ENCODE measurements around the gene HIBADH.

HIBADH gene

DNA sequence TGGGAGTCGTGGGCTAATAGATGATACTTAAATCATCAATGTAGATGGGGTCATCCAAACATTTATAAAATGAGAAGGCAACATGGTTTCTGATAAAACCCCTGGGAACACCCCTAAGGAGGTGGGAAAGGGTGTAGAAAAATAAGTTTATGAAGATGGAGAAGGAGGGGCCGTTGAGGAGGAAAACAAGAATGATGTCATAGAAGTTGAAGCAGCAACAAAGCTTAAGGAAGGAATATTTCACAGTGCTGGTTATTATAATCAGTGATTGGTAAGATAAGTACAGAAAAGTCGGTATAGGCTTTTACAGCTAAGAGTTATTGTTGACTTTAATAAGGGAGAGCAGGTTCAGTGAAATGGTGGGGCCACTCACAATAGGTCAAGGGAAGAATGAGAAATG is 9.0 kb upstream of the HIBADH start:
- Histone ChIP-seq H3K4me3 (ENCODE audit: low read length) (no peak overlapping the region), H3K4me1 (ENCODE audit: insufficient read depth, low read length) (no peaks in the 10 kb centered on the region), H2AFZ (ENCODE audit: low read depth, low read length) (no peak overlapping the region), H3K36me3 (ENCODE audit: insufficient read depth, low read length) (no peaks in the 10 kb centered on the region), H3K9me3 (ENCODE audit: low read length) (no peaks in the 10 kb centered on the region), H3K27me3 (ENCODE audit: insufficient read depth, low read length) (no peaks in the 10 kb centered on the region)

DNA sequence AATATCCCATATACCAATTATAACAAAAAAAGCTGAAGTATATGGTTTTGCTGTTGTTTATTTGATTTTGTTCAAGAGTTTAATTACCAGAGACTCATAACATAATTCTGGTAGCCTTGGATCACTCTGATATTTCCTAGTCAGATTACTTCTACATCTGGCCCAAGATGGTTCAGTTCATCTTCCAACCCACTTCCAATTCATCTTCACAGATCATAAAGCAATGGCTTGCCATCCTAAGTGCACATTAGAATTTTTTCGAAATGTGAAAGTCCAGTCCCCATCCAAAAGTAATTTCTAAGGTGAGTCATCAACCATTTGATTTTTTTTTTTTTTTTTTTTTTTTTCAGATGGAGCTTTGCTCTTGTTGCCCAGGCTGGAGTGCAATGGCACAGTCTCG is 8.0 kb upstream of the HIBADH start:
- H3K36me3 ChIP-seq (ENCODE audit: insufficient read depth, low read length), result no peaks in the 10 kb centered on the region
- no peaks in the 10 kb centered on the region for H3K4me1 ChIP-seq (ENCODE audit: insufficient read depth, low read length)
- no peak overlapping the region for H3K4me3 ChIP-seq (ENCODE audit: low read length)
- H2AFZ ChIP-seq (ENCODE audit: low read depth, low read length), result no peak overlapping the region
- H3K9me3 ChIP-seq (ENCODE audit: low read length), result no peaks in the 10 kb centered on the region
- H3K27me3 ChIP-seq (ENCODE audit: insufficient read depth, low read length), result no peaks in the 10 kb centered on the region

DNA sequence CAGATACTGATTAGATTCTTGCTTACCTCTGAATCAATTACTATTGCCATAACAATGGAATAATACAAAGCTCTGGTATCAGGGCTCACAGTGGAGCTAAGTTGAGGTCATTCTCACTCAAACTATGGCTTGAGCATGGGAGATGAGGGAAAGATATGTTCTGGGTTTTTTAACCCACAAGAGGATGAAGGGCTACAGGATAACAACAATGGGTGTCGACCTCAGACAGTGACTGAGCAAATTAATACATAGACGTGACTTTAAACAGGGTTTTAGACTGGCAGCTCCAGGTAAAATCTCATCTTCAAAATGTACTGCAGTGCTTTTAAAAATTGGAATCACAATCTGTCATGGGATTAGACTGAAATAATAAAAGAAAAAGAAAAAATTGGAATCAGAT is 7.5 kb upstream of the HIBADH start:
- H3K4me3 ChIP-seq (ENCODE audit: low read length), result no peak overlapping the region
- H3K27me3 ChIP-seq (ENCODE audit: insufficient read depth, low read length), result no peaks in the 10 kb centered on the region
- H3K4me1 ChIP-seq (ENCODE audit: insufficient read depth, low read length), result no peaks in the 10 kb centered on the region
- no peaks in the 10 kb centered on the region for H3K9me3 ChIP-seq (ENCODE audit: low read length)
- no peaks in the 10 kb centered on the region for H3K36me3 ChIP-seq (ENCODE audit: insufficient read depth, low read length)
- no peak overlapping the region for H2AFZ ChIP-seq (ENCODE audit: low read depth, low read length)

DNA sequence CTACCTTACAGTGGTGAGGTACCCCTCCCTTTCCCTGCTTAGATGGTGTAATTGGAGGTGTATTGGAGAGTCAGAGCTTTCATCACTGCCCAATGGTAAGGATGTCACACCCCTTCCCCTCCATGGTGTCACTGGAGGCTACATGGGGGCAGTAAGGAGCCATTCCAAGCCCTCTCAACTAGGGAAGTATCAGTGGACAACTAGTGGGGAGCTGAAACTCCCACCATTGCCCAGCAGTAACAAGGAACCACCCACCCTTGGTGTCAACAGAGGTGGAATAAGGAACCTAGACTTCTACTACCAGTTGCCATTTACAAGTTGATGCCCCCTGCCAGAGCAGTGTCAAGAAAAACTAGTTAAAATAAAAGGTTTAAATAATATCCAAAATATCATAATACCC is 2.8 kb upstream of the HIBADH start:
- Histone ChIP-seq H3K36me3 (ENCODE audit: insufficient read depth, low read length) (no peaks in the 10 kb centered on the region), H3K4me3 (ENCODE audit: low read length) (no peak overlapping the region), H3K27me3 (ENCODE audit: insufficient read depth, low read length) (no peaks in the 10 kb centered on the region), H3K9me3 (ENCODE audit: low read length) (no peaks in the 10 kb centered on the region), H2AFZ (ENCODE audit: low read depth, low read length) (no peak overlapping the region), H3K4me1 (ENCODE audit: insufficient read depth, low read length) (peaks cover 11% of the 10 kb centered on the region)

DNA sequence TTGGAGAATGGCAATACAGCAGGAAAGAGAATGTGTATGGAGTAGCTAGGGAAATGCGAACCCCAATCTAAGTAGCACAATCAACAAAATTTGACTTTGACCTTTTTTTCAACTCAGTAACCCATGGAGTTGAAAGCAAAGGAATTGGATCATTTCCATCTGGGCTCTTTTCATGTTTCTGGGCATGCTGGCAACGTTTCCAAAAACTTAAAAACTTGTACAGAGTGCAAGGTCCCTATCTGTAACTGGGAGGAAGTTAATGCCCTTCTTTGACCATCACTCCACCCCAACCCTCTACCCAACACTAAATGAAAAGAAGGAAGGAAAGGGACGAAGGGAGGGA is 1.3 kb upstream of the HIBADH start:
- Histone ChIP-seq H3K4me1 (ENCODE audit: insufficient read depth, low read length) (peaks cover 11% of the 10 kb centered on the region), H3K4me3 (ENCODE audit: low read length) (no peak overlapping the region), H3K9me3 (ENCODE audit: low read length) (no peaks in the 10 kb centered on the region), H2AFZ (ENCODE audit: low read depth, low read length) (peak overlapping the region; percentile 97), H3K27me3 (ENCODE audit: insufficient read depth, low read length) (no peaks in the 10 kb centered on the region), H3K36me3 (ENCODE audit: insufficient read depth, low read length) (no peaks in the 10 kb centered on the region)

DNA sequence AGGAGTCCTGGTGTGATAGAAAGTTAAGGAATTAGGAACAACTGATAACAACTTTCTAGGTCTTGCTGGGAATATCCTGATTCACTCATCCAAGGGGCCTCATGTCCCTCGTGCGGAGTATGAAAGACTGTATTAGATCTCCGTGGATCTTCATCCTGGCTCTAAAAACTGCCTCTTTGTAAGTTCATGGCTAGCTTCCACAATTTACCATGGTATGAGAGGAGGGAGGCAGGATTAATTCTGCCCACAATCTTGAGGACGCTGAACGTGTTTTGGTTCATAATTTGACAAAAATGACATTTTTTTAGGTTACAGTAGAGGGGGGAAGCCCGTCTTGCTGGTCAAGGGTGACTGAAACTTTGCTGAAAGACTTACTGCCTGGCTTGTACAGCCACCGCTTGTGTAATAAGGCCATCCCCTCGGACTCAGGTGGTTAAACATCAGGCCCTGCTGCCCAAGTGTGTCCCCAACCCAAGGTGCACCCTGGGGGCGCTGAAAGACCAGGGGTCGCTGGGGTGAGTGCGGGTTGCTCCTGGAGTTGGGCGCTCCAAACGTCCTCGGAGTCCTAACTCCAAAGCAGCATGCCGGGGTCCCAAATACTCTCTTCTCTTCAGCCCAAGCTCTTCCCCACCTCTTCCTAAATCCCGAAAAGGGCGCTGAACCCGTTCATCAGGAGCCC is 733 bp downstream of the HIBADH start:
- Histone ChIP-seq H2AFZ (ENCODE audit: low read depth, low read length) (peak overlapping the region; percentile 97), H3K9me3 (ENCODE audit: low read length) (no peaks in the 10 kb centered on the region)

DNA sequence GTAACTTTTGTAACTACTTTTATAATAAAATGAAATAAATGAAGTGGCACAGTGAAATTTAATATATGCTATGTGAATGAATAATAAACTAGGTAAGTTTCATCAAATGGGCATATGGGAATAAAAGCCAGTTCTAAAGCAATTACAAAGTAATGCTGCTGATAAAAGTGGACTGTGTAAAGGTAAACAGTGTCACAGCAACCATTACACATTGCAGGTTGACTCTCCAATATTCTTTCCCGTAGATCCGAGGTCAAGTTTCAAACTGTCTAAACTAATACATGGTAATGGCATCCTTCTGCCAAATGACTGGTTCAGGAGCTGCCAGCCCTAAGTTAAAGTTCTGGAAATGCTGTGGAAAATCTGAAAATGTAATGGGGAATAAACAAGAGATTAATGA is 6.0 kb downstream of the HIBADH start:
- Histone ChIP-seq H3K27me3 (ENCODE audit: insufficient read depth, low read length) (no peaks in the 10 kb centered on the region), H3K36me3 (ENCODE audit: insufficient read depth, low read length) (peaks cover 2% of the 10 kb centered on the region), H3K9me3 (ENCODE audit: low read length) (no peaks in the 10 kb centered on the region), H3K4me1 (ENCODE audit: insufficient read depth, low read length) (peaks cover 6% of the 10 kb centered on the region), H2AFZ (ENCODE audit: low read depth, low read length) (no peak overlapping the region), H3K4me3 (ENCODE audit: low read length) (no peak overlapping the region)

More for the DNA sequence above, 733 bp downstream of the HIBADH start:
- H3K27me3 ChIP-seq (ENCODE audit: insufficient read depth, low read length), result no peaks in the 10 kb centered on the region
- H3K4me3 ChIP-seq (ENCODE audit: low read length), result peak overlapping the region; percentile 93
- peaks cover 11% of the 10 kb centered on the region for H3K4me1 ChIP-seq (ENCODE audit: insufficient read depth, low read length)
- peaks cover 2% of the 10 kb centered on the region for H3K36me3 ChIP-seq (ENCODE audit: insufficient read depth, low read length)

DNA sequence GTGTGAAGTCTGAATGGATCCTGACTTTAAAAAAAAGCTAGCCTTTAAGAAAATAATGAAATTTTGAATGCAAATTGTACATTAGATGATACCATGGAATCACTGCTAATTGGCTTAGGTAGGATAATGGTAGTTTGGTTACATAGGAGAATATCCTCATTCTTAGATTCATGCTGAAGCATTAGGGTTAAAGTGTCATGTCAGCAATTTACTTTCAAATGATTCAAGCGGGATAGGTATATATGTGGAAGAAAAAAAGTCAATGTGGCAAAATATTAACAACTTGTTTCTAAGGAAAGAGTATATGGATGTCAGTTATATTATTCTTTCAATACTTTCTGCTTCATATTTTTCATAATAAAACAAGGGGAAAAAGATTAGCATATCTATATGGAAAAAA is 7.5 kb downstream of the HIBADH start:
- H3K36me3 ChIP-seq (ENCODE audit: insufficient read depth, low read length), result peaks cover 2% of the 10 kb centered on the region
- no peaks in the 10 kb centered on the region for H3K9me3 ChIP-seq (ENCODE audit: low read length)
- no peak overlapping the region for H3K4me3 ChIP-seq (ENCODE audit: low read length)
- no peaks in the 10 kb centered on the region for H3K27me3 ChIP-seq (ENCODE audit: insufficient read depth, low read length)
- no peak overlapping the region for H2AFZ ChIP-seq (ENCODE audit: low read depth, low read length)
- peaks cover 3% of the 10 kb centered on the region for H3K4me1 ChIP-seq (ENCODE audit: insufficient read depth, low read length)

DNA sequence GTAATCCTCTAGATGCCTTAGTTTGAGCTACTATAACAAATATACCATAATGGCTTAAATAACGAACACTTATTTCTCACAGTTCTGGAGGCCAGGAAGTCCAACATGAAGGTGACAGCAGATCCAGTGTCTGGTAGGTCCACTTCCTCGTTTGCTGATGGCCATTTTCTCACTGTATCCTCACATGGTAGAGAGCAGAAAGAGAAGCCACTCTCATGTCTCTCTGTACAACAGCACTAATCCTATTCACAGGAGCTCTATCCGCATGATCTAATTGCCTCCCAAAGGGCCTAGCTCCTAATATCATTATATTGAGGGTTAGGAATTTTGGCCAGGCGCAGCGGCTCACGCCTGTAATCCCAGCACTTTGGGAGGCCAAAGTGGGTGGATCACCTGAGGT is 10.2 kb downstream of the HIBADH start:
- H3K27me3 ChIP-seq (ENCODE audit: insufficient read depth, low read length), result no peaks in the 10 kb centered on the region
- no peak overlapping the region for H3K4me3 ChIP-seq (ENCODE audit: low read length)
- peaks cover 3% of the 10 kb centered on the region for H3K4me1 ChIP-seq (ENCODE audit: insufficient read depth, low read length)
- peaks cover 11% of the 10 kb centered on the region for H3K36me3 ChIP-seq (ENCODE audit: insufficient read depth, low read length)
- H2AFZ ChIP-seq (ENCODE audit: low read depth, low read length), result no peak overlapping the region
- no peaks in the 10 kb centered on the region for H3K9me3 ChIP-seq (ENCODE audit: low read length)

DNA sequence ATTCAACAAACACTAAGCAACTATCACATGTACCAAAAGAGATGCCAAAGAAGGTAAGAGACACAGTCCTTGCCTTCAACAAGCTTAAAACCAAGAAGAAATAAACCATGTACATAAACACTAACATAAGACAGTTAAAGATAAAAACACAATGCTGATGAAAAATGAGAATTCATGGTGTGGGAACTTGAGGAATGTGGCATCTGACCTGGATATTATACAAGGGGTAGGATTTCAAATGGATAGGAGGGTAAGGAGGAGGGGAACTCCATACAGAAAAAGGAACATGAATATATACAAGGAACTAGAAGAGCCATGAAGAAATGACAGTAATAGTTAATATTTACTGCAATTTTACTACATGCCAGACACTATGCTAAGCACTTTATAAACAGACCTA is 11.0 kb downstream of the HIBADH start:
- H3K36me3 ChIP-seq (ENCODE audit: insufficient read depth, low read length), result peaks cover 16% of the 10 kb centered on the region

DNA sequence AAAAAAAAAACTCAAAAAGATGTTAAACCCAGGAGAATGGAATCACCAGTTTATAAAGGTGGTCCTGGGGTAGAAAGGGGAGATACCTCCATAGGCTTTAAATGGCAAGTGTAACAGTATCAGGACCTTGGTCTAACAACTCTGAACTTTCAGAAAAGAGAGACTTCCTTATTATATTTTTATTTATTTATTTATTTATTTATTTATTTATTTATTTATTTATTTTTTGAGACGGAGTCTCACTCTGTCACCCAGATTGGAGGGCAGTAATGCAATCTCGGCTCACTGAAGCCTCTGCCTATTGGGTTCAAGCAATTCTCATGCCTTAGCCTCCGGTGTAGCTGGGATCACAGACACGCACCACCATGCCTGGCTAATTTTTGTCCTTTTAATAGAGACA is 12.4 kb downstream of the HIBADH start:
- no peak overlapping the region for H3K4me3 ChIP-seq (ENCODE audit: low read length)
- H3K4me1 ChIP-seq (ENCODE audit: insufficient read depth, low read length), result peaks cover 3% of the 10 kb centered on the region
- peaks cover 16% of the 10 kb centered on the region for H3K36me3 ChIP-seq (ENCODE audit: insufficient read depth, low read length)
- H2AFZ ChIP-seq (ENCODE audit: low read depth, low read length), result no peak overlapping the region
- no peaks in the 10 kb centered on the region for H3K27me3 ChIP-seq (ENCODE audit: insufficient read depth, low read length)
- no peaks in the 10 kb centered on the region for H3K9me3 ChIP-seq (ENCODE audit: low read length)

More for the DNA sequence above, 11.0 kb downstream of the HIBADH start:
- Histone ChIP-seq H3K4me3 (ENCODE audit: low read length) (no peak overlapping the region), H3K9me3 (ENCODE audit: low read length) (no peaks in the 10 kb centered on the region), H3K4me1 (ENCODE audit: insufficient read depth, low read length) (peaks cover 3% of the 10 kb centered on the region), H3K27me3 (ENCODE audit: insufficient read depth, low read length) (no peaks in the 10 kb centered on the region), H2AFZ (ENCODE audit: low read depth, low read length) (no peak overlapping the region)

DNA sequence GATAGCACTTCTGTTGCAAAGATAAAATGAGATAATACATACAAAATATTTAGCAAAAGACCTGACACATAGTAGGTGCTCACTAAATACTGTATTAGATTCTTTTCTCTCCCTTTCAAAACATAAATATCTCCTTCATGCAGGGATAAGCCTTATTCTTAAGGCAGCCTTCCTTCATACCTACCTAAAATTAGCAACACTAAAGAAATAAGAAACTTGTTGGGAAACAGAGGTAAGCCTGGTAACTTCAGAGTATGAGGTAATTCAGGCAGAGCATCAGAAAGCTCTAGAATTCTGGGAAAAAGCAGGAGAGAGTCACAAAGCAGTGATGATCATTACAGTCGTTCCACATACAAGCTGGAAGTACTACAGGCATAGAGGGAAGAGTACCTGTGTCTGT is 15.2 kb downstream of the HIBADH start:
- peaks cover 3% of the 10 kb centered on the region for H3K4me1 ChIP-seq (ENCODE audit: insufficient read depth, low read length)
- no peak overlapping the region for H2AFZ ChIP-seq (ENCODE audit: low read depth, low read length)
- H3K36me3 ChIP-seq (ENCODE audit: insufficient read depth, low read length), result peaks cover 21% of the 10 kb centered on the region
- no peaks in the 10 kb centered on the region for H3K9me3 ChIP-seq (ENCODE audit: low read length)
- no peak overlapping the region for H3K4me3 ChIP-seq (ENCODE audit: low read length)
- H3K27me3 ChIP-seq (ENCODE audit: insufficient read depth, low read length), result no peaks in the 10 kb centered on the region

DNA sequence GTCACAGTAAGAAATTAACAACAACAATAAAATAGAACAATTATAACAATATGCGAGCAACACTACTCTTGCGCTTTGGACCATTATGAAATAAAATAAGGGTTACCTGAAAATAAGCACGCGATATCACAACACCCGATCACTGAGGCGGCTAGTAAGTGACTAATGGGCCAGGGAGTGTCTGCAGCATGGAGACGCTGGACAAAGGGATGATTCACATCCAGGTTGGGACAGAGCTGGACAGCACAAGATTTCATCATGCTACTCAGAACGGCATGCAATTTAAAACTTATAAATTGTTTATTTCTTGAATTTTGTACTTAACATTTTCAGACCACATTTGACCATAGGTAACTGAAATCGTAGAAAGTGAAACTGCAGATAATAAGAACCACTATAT is 15.6 kb downstream of the HIBADH start:
- Histone ChIP-seq H3K4me3 (ENCODE audit: low read length) (no peak overlapping the region), H3K9me3 (ENCODE audit: low read length) (no peaks in the 10 kb centered on the region), H3K36me3 (ENCODE audit: insufficient read depth, low read length) (peaks cover 21% of the 10 kb centered on the region), H3K4me1 (ENCODE audit: insufficient read depth, low read length) (peaks cover 3% of the 10 kb centered on the region), H2AFZ (ENCODE audit: low read depth, low read length) (no peak overlapping the region), H3K27me3 (ENCODE audit: insufficient read depth, low read length) (no peaks in the 10 kb centered on the region)

DNA sequence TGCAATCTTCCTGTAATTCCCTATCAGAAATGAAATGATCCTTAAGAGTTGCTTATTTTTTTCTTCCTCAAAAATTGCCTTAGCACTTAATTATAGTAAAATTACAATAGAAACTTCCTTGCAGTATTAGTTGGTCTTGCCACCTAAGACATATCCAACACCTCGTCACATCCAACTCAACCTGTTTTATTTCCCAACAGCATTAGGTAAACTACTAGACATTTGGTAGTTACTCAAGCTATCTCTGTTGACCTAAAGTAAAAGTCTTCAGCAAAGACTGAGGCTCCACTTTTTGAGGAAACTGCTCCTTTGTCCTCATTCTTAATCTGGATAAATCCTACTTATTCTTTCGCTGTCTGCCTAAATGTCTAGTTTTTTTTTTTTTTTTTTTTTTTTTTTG is 20.4 kb downstream of the HIBADH start:
- H3K27me3 ChIP-seq (ENCODE audit: insufficient read depth, low read length), result no peaks in the 10 kb centered on the region
- no peak overlapping the region for H2AFZ ChIP-seq (ENCODE audit: low read depth, low read length)
- peaks cover 10% of the 10 kb centered on the region for H3K36me3 ChIP-seq (ENCODE audit: insufficient read depth, low read length)
- no peaks in the 10 kb centered on the region for H3K4me1 ChIP-seq (ENCODE audit: insufficient read depth, low read length)
- H3K4me3 ChIP-seq (ENCODE audit: low read length), result no peak overlapping the region
- no peaks in the 10 kb centered on the region for H3K9me3 ChIP-seq (ENCODE audit: low read length)

All from neuron (in vitro differentiated cells).